Stomach (tissue), 4 donors: ENCODE measurements around the gene MRPS35.

ENCODE experiments used
- EP300 ChIP-seq: sonication (generic); formaldehyde crosslinking; IDR thresholded peaks from one replicate; pipeline ENCODE4 v1.6.1; 2017; ENCODE audit warnings: antibody characterized with exemption
- POLR2A ChIP-seq, 4 donors: fragments of 450-650 bp; IDR thresholded peaks; one replicate each; pipeline ENCODE4 v1.6.1; 2016; ENCODE audit warnings: antibody characterized with exemption in 4 of 4, control low read depth in 2 of 4, mild to moderate bottlenecking in 1 of 4, moderate library complexity in 1 of 4
- POLR2AphosphoS5 ChIP-seq, 3 donors: sonication (generic); formaldehyde crosslinking; IDR thresholded peaks; one replicate each; pipeline ENCODE4 v1.6.1; 2016; ENCODE audit warnings: antibody characterized with exemption in 3 of 3
- TF ChIP-seq, protein P1 (sequence below), 7 experiments: fragments of 450-650 bp in 4 of 7; fragments of 200-600 bp in 3 of 7; sonication (generic) in 3 of 7; IDR thresholded peaks; one replicate each; pipeline ENCODE4 v1.5.1; 2016 to 2019; ENCODE audit warnings: antibody characterized with exemption in 7 of 7, control low read depth in 2 of 7, mild to moderate bottlenecking in 1 of 7

DNA sequence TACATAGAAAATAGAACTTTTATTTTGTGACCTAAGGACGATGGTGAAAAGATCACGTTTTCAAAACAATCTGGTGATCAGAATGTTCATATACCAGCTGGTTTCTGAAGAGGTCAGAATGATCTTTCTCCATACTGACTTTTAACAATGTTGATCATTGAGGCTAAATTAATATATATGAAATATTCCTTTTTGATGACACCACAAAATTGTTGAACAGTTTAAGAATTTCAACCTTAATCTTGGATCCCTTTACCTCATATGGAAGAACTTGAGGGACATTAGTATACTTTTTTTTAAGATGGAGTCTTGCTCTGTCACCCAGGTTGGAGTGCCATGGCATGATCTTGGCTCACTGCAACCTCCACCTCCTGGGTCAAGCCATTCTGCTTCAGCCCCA, 17.2 kb upstream of the MRPS35 start:
- TF ChIP-seq POLR2A (IDR thresholded peaks at IDR 0.05) = no peak
- TF ChIP-seq, protein P1, sequence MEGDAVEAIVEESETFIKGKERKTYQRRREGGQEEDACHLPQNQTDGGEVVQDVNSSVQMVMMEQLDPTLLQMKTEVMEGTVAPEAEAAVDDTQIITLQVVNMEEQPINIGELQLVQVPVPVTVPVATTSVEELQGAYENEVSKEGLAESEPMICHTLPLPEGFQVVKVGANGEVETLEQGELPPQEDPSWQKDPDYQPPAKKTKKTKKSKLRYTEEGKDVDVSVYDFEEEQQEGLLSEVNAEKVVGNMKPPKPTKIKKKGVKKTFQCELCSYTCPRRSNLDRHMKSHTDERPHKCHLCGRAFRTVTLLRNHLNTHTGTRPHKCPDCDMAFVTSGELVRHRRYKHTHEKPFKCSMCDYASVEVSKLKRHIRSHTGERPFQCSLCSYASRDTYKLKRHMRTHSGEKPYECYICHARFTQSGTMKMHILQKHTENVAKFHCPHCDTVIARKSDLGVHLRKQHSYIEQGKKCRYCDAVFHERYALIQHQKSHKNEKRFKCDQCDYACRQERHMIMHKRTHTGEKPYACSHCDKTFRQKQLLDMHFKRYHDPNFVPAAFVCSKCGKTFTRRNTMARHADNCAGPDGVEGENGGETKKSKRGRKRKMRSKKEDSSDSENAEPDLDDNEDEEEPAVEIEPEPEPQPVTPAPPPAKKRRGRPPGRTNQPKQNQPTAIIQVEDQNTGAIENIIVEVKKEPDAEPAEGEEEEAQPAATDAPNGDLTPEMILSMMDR (IDR thresholded peaks at IDR 0.05) = no peak
- no peak for TF ChIP-seq EP300
- no peak for TF ChIP-seq POLR2AphosphoS5 (IDR thresholded peaks at IDR 0.05)
